ENCODE measurements around the gene ZNF780A.

GRCh38 chr19:40070058-40070457 lies 20.7 kb downstream of the ZNF780A start:
- no peak for TF ChIP-seq EZH2phosphoT487 (IDR thresholded peaks at IDR 0.05; ENCODE audit: low read length)
- TF ChIP-seq, protein P1, sequence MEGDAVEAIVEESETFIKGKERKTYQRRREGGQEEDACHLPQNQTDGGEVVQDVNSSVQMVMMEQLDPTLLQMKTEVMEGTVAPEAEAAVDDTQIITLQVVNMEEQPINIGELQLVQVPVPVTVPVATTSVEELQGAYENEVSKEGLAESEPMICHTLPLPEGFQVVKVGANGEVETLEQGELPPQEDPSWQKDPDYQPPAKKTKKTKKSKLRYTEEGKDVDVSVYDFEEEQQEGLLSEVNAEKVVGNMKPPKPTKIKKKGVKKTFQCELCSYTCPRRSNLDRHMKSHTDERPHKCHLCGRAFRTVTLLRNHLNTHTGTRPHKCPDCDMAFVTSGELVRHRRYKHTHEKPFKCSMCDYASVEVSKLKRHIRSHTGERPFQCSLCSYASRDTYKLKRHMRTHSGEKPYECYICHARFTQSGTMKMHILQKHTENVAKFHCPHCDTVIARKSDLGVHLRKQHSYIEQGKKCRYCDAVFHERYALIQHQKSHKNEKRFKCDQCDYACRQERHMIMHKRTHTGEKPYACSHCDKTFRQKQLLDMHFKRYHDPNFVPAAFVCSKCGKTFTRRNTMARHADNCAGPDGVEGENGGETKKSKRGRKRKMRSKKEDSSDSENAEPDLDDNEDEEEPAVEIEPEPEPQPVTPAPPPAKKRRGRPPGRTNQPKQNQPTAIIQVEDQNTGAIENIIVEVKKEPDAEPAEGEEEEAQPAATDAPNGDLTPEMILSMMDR (IDR thresholded peaks at IDR 0.05; ENCODE audit: low read length): no peak
- TF ChIP-seq EZH2 (optimal IDR thresholded peaks at IDR 0.05; ENCODE audit: low read depth, low read length): no peak
